Activated naive CD4-positive, alpha-beta T cell treated with Interleukin-2 at 50 U/mL for 16 hours (primary cell): ENCODE data around the gene ANKRD13B.
A peak's percentile ranks its signal among the peaks of the same experiment; 100 is the strongest.

Source experiments
- DNase-seq: peaks from one replicate; pipeline ENCODE4 v3.0.0-alpha.2; 2020

Gene ANKRD13B

GRCh38 chr17:29569245-29569950, 23.5 kb upstream of the ANKRD13B start:
- no peak for DNase-seq

- DNase-seq, result no peak
Measured at GRCh38 chr17:29570521-29570920, 22.4 kb upstream of the ANKRD13B start.

- no peak for DNase-seq
Measured at GRCh38 chr17:29571486-29571882, 21.4 kb upstream of the ANKRD13B start.

- no peak for DNase-seq
Measured at GRCh38 chr17:29571883-29572681, 20.9 kb upstream of the ANKRD13B start.

GRCh38 chr17:29572691-29573557, 20.0 kb upstream of the ANKRD13B start:
- peak; percentile 61 for DNase-seq

- no peak for DNase-seq
Measured at GRCh38 chr17:29573558-29573869, 19.4 kb upstream of the ANKRD13B start.

- DNase-seq, result no peak
Measured at GRCh38 chr17:29573871-29574731, 18.8 kb upstream of the ANKRD13B start.

GRCh38 chr17:29574732-29575510, 18.0 kb upstream of the ANKRD13B start:
- DNase-seq, result no peak

- no peak for DNase-seq
Measured at GRCh38 chr17:29575511-29576213, 17.3 kb upstream of the ANKRD13B start.

- no peak for DNase-seq
Measured at GRCh38 chr17:29576214-29577000, 16.5 kb upstream of the ANKRD13B start.

- DNase-seq, result no peak
Measured at GRCh38 chr17:29577001-29577370, 15.9 kb upstream of the ANKRD13B start.

GRCh38 chr17:29577385-29578211, 15.3 kb upstream of the ANKRD13B start:
- no peak for DNase-seq

- no peak for DNase-seq
Measured at GRCh38 chr17:29578626-29579485, 14.1 kb upstream of the ANKRD13B start.

- DNase-seq, result peak; percentile 93
Measured at GRCh38 chr17:29579866-29580771, 12.8 kb upstream of the ANKRD13B start.

GRCh38 chr17:29581583-29582253, 11.2 kb upstream of the ANKRD13B start:
- no peak for DNase-seq

- DNase-seq, result no peak
Measured at GRCh38 chr17:29582254-29582765, 10.6 kb upstream of the ANKRD13B start.
